Activated T-helper 17 cell treated with anti-CD3 and anti-CD28 coated beads, Interleukin-2, amount 50 U/mL, for 72 hours (primary cell): ENCODE results near the gene LZTR1. TPM values are rescaled to one million over a fixed set of nuclear protein-coding genes. Genes with fewer than 3 reads are reported as not detected.
"Not testable (repeated sequence)": the region's sequence is repeated elsewhere in the genome, so short reads cannot be mapped to it uniquely, and the experiment has no call there.

ENCODE experiments used
- ATAC-seq: fragments of 150-1000 bp; cut with Tn5 transposase; replicated peaks from 2 replicates; pipeline ENCODE4 v1.10.0; 2021; ENCODE audit warnings: mild to moderate bottlenecking, moderate library complexity
- H3K27ac Mint-ChIP-seq: one replicate; pipeline ENCODE4 v1.8.0; 2022; ENCODE audit warnings: mixed read lengths
- H3K27me3 Mint-ChIP-seq: one replicate; pipeline ENCODE4 v1.8.0; 2022; ENCODE audit warnings: mixed read lengths
- H3K36me3 Mint-ChIP-seq: one replicate; pipeline ENCODE4 v1.8.0; 2022; ENCODE audit warnings: low read depth, mild to moderate bottlenecking, mixed read lengths
- H3K4me1 Mint-ChIP-seq: one replicate; pipeline ENCODE4 v1.8.0; 2022; ENCODE audit warnings: mixed read lengths
- H3K4me3 Mint-ChIP-seq: one replicate; pipeline ENCODE4 v1.8.0; 2022; ENCODE audit warnings: mild to moderate bottlenecking, mixed read lengths
- H3K9me3 Mint-ChIP-seq: one replicate; pipeline ENCODE4 v1.8.0; 2022; ENCODE audit warnings: mixed read lengths
- total RNA-seq, 2 donors: library from RNA; stranded (reverse); gene quantifications; one replicate each; pipeline ENCODE4 v1.2.3, GENCODE V29; 2022

LZTR1 gene
- total RNA-seq, 2 donors from 2014 or later = 40.0 to 68.7 TPM

DNA sequence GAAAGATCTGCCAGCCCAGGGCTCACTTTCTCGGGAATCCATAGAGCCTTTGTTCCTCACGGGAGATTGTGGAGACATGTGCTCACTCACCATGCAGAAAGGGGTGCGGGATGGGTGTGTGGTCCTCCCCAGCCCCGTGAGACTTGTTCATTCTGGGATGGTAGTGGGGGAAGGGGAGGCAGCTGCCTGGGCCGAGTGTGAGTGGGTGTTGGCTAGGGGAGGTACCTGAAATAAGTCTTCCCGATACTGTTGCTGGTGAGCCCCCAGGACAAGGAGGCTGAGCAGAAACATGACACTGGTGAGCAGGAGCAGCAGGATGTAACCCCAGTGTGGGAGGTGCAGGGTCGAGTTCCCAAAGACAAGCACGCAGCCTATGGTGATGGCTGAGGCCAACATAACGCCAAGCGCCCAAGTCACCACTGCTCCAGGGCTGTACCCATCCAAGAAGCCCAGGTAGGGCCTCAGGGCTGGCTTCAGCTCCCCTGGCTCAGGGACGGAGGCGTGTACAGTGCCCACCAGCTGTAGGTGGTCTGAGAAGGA lies 47.5 kb downstream of the LZTR1 start:
- H3K27me3 Mint-ChIP-seq = peaks cover 14% of the 10 kb centered on the region
- peaks cover 7% of the 10 kb centered on the region for H3K4me1 Mint-ChIP-seq
- ATAC-seq = no peak
- H3K36me3 Mint-ChIP-seq = no peaks in the 10 kb centered on the region
- H3K27ac Mint-ChIP-seq = no peak overlapping the region
- no peak overlapping the region for H3K4me3 Mint-ChIP-seq
- H3K9me3 Mint-ChIP-seq = no peaks in the 10 kb centered on the region

DNA sequence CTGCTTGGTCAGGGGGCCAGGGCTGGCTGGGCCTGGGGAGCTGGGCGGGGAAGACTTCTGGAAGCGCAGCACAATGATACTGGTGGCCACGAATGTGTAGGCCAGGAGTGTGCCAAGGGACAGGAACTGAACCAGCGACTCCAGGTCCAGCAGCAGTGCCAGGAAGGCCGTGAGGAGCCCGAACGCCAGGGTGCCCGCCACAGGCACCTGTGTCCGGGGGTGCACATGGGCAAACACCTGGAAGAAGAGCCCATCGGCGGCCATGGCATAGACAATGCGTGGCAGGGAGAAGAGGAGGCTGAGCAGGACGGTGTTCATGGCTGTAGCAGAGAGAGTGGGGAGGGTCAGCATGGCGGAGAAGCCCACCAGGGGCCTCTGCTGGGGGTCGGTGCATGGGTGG lies 47.9 kb downstream of the LZTR1 start:
- H3K4me1 Mint-ChIP-seq = peaks cover 7% of the 10 kb centered on the region
- H3K9me3 Mint-ChIP-seq = no peaks in the 10 kb centered on the region
- H3K27ac Mint-ChIP-seq = no peak overlapping the region
- H3K27me3 Mint-ChIP-seq = peaks cover 16% of the 10 kb centered on the region
- H3K4me3 Mint-ChIP-seq = no peak overlapping the region
- no peak for ATAC-seq
- no peaks in the 10 kb centered on the region for H3K36me3 Mint-ChIP-seq

DNA sequence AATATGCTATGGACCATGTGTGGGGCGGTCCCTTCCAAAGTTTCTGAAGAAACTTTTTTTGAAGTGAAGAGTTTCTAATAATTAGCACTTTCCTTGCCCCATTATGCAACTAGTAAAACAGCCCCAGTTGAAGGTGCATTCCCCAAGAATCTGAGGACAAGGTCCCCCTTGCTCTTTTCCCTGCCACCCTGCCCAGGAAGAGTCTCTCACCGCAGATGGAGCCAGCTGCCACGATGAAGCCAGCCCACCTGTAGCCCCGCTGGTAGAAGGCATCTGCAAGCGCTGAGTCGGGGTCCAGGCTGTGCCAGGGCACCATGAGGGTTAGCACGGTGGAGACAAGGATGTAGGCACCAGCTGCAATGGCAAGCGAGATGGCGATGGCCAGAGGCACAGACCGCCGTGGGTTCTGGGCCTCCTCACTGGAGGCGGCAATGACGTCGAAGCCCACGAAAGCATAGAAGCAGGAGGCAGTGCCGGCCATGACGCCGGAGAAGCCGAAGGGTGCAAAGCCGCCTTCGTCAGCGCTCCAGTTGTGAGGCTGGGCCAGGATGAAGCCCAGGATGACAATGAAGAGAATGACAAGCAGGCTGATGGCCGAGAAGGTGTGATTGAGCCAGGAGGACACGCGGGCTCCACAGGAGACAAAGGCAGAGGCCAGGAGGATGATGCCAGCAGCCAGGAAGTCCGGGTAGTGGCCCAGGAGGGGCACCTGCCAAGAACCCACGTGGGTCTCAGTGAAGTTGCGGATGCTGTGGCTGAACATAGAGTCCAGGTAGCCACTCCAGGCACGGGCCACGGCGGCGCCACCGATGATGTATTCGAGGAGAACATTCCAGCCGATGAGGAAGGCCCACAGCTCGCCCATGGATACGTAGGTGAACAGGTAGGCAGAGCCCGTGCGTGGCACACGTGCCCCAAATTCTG lies 48.8 kb downstream of the LZTR1 start:
- ATAC-seq = no peak
- Mint-ChIP-seq H3K4me1 (no peaks in the 10 kb centered on the region), H3K27me3 (peaks cover 16% of the 10 kb centered on the region), H3K9me3 (no peaks in the 10 kb centered on the region), H3K27ac (no peak overlapping the region), H3K4me3 (no peak overlapping the region), H3K36me3 (no peaks in the 10 kb centered on the region)

DNA sequence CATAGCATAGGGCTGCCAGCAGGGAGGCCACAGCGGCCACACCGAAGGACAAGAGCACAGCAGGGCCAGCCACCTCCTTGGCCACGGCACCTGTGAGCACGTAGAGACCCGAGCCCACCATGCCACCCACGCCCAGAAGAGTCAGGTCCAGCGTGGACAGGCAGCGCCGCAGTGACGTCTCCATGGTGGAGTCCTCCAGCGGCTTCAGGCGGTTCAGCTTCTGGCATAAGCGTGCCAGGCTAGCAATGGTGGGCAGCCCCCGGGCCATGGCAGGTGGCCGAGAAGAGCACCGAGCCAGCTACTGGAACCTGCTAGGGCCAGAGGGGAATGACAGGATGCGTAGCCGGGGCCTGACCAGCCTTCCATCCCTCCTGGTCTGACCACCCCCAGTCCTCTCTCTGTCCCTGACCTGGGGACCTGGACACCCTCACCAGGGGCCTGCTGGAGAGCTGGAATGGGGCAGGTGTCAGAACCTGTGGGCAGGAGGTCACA lies 49.5 kb downstream of the LZTR1 start:
- Mint-ChIP-seq H3K27me3 (peaks cover 16% of the 10 kb centered on the region), H3K27ac (no peak overlapping the region), H3K36me3 (no peaks in the 10 kb centered on the region), H3K4me3 (no peak overlapping the region), H3K9me3 (no peaks in the 10 kb centered on the region), H3K4me1 (no peaks in the 10 kb centered on the region)
- no peak for ATAC-seq

DNA sequence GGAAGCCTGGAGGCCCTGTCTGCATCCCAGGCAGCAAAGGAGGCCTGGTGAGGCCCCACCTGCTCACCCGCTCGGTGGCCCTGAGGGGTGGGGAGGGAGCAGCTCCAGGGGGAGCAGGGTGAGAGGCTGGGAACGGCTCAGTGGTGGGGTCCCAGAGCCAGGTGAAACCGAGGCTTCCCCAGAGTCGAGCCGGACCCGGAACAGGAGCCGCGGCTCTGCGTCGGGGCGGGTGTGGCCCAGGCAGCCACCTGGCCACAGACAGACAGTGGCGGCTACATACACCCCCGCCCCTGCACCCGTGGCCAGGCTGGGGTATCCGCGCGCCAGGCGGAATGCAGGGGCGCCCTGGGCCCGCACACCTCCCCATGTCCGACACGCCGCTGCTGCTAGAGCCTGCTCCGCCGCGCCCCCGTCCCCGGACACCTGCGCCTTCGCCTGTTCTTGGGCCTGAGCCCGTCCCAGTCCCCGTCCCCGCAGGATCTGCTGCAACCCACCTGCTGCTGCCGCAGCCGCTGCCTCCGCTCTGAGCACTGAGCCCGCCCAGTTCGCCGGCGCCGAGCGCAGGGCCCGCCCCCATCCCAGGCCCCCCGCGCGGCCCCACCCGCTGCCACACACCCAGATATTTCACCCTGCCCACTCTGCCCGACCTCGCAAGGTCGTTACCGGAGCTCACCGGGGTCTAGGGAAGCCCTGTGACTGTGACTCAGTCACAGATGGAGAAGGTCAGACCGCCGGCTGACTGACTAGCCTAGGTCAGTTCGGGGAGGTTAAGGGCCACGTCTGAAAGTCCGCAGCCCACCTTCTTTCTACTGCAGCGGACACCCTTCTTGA lies 50.2 kb downstream of the LZTR1 start, which contains the start of gene SLC7A4:
Gene SLC7A4, minus strand, starts transcription at position 525 of the 831 bp plus-strand sequence. CDS start 749 bp downstream, outside the sequence.
- Mint-ChIP-seq H3K4me1 (no peaks in the 10 kb centered on the region), H3K4me3 (no peak within 1 kb of the TSS)

DNA sequence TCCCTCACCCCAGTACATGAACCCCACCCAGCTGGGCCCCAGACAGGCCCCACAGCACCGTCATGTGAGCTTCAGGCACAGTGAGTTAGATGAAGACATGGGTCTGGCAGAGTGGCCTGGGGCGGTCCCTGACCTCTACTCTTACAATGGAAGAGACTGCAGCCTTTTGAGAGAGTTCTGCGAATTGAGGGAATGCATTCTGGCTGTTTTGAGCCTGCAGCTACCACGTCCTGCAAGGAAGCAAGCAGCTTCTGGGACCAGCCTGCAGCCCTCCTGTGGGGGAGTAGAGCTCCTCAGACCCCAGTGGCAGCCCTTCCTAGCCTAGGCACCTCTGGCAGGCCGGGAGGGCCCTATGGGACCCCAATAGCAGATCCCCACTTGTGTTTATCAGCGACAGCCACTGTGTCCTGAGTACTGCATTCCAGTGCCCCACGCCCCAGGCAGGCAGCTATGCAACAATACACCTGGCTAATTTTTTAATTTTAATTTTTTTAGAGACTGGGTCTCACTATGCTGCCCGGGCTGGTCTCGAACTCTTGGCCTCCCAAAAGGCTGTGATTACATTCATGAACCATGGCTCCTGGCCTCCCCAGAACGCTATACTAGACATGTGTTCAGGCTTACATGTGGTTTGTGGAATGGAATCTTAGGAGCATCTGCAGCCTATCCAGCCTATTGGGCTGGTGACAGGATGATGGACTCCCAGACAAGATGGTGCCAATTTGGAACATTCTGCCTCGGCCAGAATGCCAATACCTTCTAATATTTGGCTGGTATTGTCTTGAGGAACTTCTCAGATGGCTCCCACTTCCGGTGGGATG lies 51.0 kb downstream of the LZTR1 start:
- H3K27ac Mint-ChIP-seq = no peak overlapping the region
- no peaks in the 10 kb centered on the region for H3K36me3 Mint-ChIP-seq
- no peaks in the 10 kb centered on the region for H3K4me1 Mint-ChIP-seq
- no peaks in the 10 kb centered on the region for H3K9me3 Mint-ChIP-seq
- H3K4me3 Mint-ChIP-seq = no peak overlapping the region
- H3K27me3 Mint-ChIP-seq = peaks cover 16% of the 10 kb centered on the region
- no peak for ATAC-seq

More for the DNA sequence above, 50.2 kb downstream of the LZTR1 start, which contains the start of gene SLC7A4:
- Mint-ChIP-seq H3K9me3 (no peaks in the 10 kb centered on the region), H3K36me3 (no peaks in the 10 kb centered on the region), H3K27me3 (peaks cover 16% of the 10 kb centered on the region), H3K27ac (no peak within 1 kb of the TSS)
- ATAC-seq = peak; percentile 19

DNA sequence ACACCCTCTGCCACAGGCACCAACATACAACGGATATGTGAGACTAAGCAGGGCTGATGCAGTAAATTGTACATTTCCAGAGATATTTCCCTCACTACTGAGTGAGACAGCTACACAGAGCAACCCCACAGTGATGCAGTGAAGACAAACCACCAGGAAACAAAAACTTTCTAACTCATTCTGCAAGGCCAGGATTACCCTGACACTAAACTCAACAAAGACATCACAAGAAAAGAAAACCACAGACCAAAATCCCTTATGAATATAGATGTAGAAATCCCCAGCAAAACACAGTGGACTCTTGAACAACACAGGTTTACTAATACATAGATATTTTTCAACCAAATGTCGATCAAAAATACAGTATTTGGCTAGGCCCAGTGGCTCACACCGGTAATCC lies 51.8 kb downstream of the LZTR1 start:
- H3K4me3 Mint-ChIP-seq = no peak overlapping the region
- H3K27ac Mint-ChIP-seq = no peak overlapping the region
- no peaks in the 10 kb centered on the region for H3K36me3 Mint-ChIP-seq
- H3K9me3 Mint-ChIP-seq = no peaks in the 10 kb centered on the region
- H3K27me3 Mint-ChIP-seq = peaks cover 16% of the 10 kb centered on the region
- no peaks in the 10 kb centered on the region for H3K4me1 Mint-ChIP-seq
- ATAC-seq = peak; percentile 70

DNA sequence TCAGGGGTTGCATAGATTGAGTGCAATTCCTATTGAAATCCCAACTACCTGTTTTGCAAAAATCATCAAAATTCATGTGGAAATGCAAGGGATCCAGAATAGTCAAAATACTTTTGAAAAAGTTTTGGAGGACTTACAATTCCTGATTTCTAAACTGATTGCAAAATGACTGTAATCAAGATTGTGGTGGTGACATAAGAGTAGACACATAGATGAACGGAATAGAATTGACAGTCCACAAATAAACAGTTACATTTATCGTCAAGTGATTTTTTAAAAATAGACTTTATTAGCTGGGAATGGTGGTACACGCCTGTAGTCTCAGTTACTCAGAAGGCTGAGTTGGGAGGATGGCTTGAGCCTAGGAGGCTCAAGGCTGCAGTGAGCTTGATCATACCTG lies 52.9 kb downstream of the LZTR1 start:
- H3K4me3 Mint-ChIP-seq = no peak overlapping the region
- no peaks in the 10 kb centered on the region for H3K9me3 Mint-ChIP-seq
- no peak overlapping the region for H3K27ac Mint-ChIP-seq
- H3K27me3 Mint-ChIP-seq = peaks cover 13% of the 10 kb centered on the region
- no peaks in the 10 kb centered on the region for H3K36me3 Mint-ChIP-seq
- no peak for ATAC-seq
- H3K4me1 Mint-ChIP-seq = no peaks in the 10 kb centered on the region

DNA sequence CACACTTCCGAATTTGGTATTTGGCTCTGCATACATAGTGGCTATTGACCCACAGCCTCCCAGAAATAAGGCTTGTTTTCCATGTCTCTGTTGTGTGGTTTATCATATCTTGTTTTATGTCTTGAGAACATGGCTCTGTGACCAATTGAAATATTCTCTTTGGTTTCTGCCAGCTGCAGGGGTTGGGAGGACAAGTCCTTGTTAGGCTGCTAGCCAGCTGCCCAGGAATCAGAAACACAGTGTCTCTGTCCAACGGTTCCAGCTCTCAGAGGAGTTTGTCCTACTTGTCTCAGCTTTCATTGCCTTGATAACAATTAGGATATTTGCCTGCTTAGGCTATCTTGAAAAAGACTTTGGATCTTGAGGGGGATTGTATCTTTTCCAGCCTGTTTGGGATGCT lies 56.3 kb downstream of the LZTR1 start:
- peaks cover 10% of the 10 kb centered on the region for H3K27me3 Mint-ChIP-seq
- peaks cover 2% of the 10 kb centered on the region for H3K4me1 Mint-ChIP-seq
- H3K36me3 Mint-ChIP-seq = no peaks in the 10 kb centered on the region

DNA sequence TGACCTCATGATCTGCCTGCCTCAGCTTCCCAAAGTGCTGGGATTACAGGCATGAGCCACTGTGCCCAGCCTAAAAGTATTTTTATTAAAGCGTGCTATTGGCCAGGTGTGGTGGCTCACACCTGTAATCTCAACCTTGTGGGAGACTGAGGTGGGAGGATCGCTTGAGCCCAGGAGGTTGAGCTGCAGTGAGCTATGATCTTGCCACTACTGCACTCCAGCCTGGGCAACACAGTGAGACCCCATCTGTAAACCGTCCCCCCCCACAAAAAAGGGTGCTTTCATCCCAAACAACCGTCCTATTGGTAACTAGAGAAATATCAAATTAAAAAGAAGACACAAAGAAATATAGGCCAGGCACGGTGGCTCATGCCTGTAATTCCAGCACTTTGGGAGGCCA lies 57.1 kb downstream of the LZTR1 start:
- not testable (repeated sequence) for H3K36me3 Mint-ChIP-seq, H3K4me1 Mint-ChIP-seq, H3K9me3 Mint-ChIP-seq, ATAC-seq, H3K27ac Mint-ChIP-seq, H3K4me3 Mint-ChIP-seq
- H3K27me3 Mint-ChIP-seq = peaks cover 10% of the 10 kb centered on the region

More for the DNA sequence above, 56.3 kb downstream of the LZTR1 start:
- no peak overlapping the region for H3K4me3 Mint-ChIP-seq
- ATAC-seq = no peak
- H3K9me3 Mint-ChIP-seq = no peaks in the 10 kb centered on the region
- no peak overlapping the region for H3K27ac Mint-ChIP-seq

DNA sequence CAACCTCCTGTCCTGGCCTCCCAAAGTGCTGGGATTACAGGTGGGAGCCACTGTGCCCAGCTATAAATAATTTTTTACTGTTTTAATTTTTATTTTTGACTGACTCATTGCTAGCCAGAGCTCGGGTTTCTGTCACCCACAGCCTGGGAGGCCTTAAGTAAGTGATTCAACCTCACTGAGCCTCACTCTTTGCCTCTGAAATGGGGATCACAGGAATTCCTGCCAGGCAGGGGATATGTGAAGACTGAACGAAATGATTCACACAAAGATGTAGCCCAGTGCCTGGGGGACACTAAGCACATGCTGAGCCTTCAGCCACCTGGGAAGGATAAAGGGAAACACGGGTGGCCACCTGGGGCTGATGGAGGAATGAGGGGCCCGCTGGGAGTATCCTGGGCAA lies 59.8 kb downstream of the LZTR1 start:
- ATAC-seq = no peak
- peaks cover 7% of the 10 kb centered on the region for H3K27me3 Mint-ChIP-seq
- H3K4me3 Mint-ChIP-seq = no peak overlapping the region
- no peaks in the 10 kb centered on the region for H3K9me3 Mint-ChIP-seq
- H3K4me1 Mint-ChIP-seq = peaks cover 20% of the 10 kb centered on the region
- no peak overlapping the region for H3K27ac Mint-ChIP-seq
- H3K36me3 Mint-ChIP-seq = no peaks in the 10 kb centered on the region

DNA sequence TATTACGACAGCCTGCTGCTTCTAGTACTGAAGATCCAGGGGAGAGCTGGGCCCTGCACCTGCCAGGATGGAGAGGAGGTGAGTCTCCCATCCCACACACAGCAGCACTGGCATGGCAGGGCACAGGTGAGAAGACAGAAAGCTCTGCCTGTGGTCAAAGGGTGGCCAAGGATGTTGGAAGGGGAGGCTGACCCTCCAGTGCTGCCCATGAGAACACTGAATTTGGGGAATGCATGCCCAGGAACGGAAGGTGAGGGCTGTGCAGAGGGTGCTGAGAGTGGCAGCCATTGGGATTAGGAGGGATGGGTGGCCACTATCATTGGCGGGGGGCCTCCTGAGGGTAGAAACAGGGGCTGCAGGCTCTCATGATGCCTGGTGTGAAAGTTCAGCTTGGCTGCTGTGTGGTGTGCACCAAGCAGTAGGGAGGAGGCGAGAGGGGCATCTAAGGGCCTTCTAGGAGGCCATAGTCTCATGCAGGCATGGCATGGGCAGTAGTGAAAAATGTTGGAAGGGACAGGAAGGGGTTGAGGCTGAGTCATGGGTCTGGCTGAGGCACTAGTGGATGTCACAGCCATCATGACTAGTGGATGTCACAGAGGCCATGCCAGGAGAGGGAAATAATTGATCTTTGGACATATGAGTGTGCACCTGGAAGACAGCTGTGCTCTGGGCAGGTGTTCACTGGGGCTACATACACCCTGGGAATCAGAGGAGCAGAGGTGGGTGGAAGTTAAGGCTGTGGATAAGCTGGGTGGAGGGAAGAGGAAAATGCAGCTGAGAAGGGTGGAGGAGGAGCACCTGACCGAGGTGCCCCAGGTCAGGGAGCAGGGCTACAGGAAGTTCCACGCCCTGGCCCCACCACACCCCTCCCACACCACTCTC lies 61.1 kb downstream of the LZTR1 start:
- no peak overlapping the region for H3K27ac Mint-ChIP-seq
- no peaks in the 10 kb centered on the region for H3K36me3 Mint-ChIP-seq
- no peak overlapping the region for H3K4me3 Mint-ChIP-seq
- peaks cover 7% of the 10 kb centered on the region for H3K27me3 Mint-ChIP-seq
- no peaks in the 10 kb centered on the region for H3K9me3 Mint-ChIP-seq
- ATAC-seq = no peak
- H3K4me1 Mint-ChIP-seq = peaks cover 20% of the 10 kb centered on the region
